OCI-LY1 (cell line): ENCODE results near the gene HMCES.
"Not testable (repeated sequence)": the region's sequence is repeated elsewhere in the genome, so short reads cannot be mapped to it uniquely, and the experiment has no call there.

ENCODE experiments used
- H2AFZ ChIP-seq: fragments of 200-600 bp; sonication (generic), shearing (Covaris generic); 2 replicates; pipeline ENCODE4 v1.6.0; 2014; ENCODE audit warnings: antibody characterized with exemption, mild to moderate bottlenecking, low read length
- H3F3A ChIP-seq: fragments of 200-600 bp; sonication (generic), shearing (Covaris generic); 2 replicates; pipeline ENCODE4 v1.6.0; 2014; ENCODE audit warnings: mild to moderate bottlenecking, antibody characterized with exemption, low read length, moderate library complexity; ENCODE audit not compliant: insufficient read depth
- H3K27ac ChIP-seq: fragments of 200-600 bp; sonication (generic); 2 replicates; pipeline ENCODE4 v1.5.1; 2014; ENCODE audit warnings: low read length, mixed run types, mild to moderate bottlenecking, low read depth; ENCODE audit not compliant: poor library complexity, severe bottlenecking
- H3K27me3 ChIP-seq: fragments of 200-600 bp; sonication (generic); 2 replicates; pipeline ENCODE4 v1.6.0; 2014; ENCODE audit warnings: antibody characterized with exemption, mild to moderate bottlenecking, low read length, moderate library complexity; ENCODE audit not compliant: insufficient read depth
- H3K36me3 ChIP-seq: fragments of 200-600 bp; sonication (generic); 2 replicates; pipeline ENCODE4 v1.6.1; 2014; ENCODE audit warnings: mild to moderate bottlenecking, antibody characterized with exemption, low read length, moderate library complexity, mixed read lengths; ENCODE audit not compliant: insufficient read depth
- H3K4me1 ChIP-seq: fragments of 200-600 bp; sonication (generic); 2 replicates; pipeline ENCODE4 v1.5.1; 2014; ENCODE audit warnings: mild to moderate bottlenecking, low read length, moderate library complexity; ENCODE audit not compliant: insufficient read depth, severe bottlenecking
- H3K4me2 ChIP-seq: fragments of 200-600 bp; sonication (generic), shearing (Covaris generic); 2 replicates; pipeline ENCODE4 v1.6.1; 2014; ENCODE audit warnings: low read length
- H3K4me3 ChIP-seq: fragments of 200-600 bp; sonication (generic); 2 replicates; pipeline ENCODE4 v1.5.1; 2014; ENCODE audit warnings: low read length, low read depth, mild to moderate bottlenecking, mixed read lengths; ENCODE audit not compliant: poor library complexity, severe bottlenecking
- H3K79me2 ChIP-seq: fragments of 200-600 bp; shearing (Covaris generic); 2 replicates; pipeline ENCODE4 v1.6.1; 2016; ENCODE audit warnings: mixed run types, low read length, mixed read lengths; ENCODE audit not compliant: insufficient read depth
- H3K9ac ChIP-seq: fragments of 200-600 bp; sonication (generic), shearing (Covaris generic); 2 replicates; pipeline ENCODE4 v1.6.1; 2014; ENCODE audit warnings: mild to moderate bottlenecking, low read length, mixed read lengths
- H3K9me2 ChIP-seq: fragments of 200-600 bp; sonication (generic), shearing (Covaris generic); 2 replicates; pipeline ENCODE4 v1.6.1; 2014; ENCODE audit warnings: low read depth, mild to moderate bottlenecking, low read length, mixed read lengths
- H3K9me3 ChIP-seq: fragments of 200-600 bp; shearing (Covaris generic); 2 replicates; pipeline ENCODE4 v1.6.1; 2014; ENCODE audit warnings: low read length, mixed read lengths
- H4K20me1 ChIP-seq: fragments of 200-600 bp; sonication (generic), shearing (Covaris generic); 2 replicates; pipeline ENCODE4 v1.6.0; 2016; ENCODE audit warnings: mild to moderate bottlenecking, low read length; ENCODE audit not compliant: insufficient read depth
- CTCF ChIP-seq: fragments of 200-600 bp; sonication (generic), shearing (Covaris generic); IDR thresholded peaks from 2 replicates; pipeline ENCODE4 v1.5.1; 2017; ENCODE audit warnings: mild to moderate bottlenecking, antibody characterized with exemption, low read length, moderate library complexity, mixed read lengths
- EZH2 ChIP-seq: fragments of 200-600 bp; sonication (generic), shearing (Covaris generic); IDR thresholded peaks from 2 replicates; pipeline ENCODE4 v1.8.0; 2017; ENCODE audit warnings: borderline replicate concordance, mixed run types, mild to moderate bottlenecking, antibody characterized with exemption, low read length, moderate library complexity, mixed read lengths

Gene HMCES

GRCh38 chr3:129347458-129347845 lies 68.8 kb downstream of the HMCES start:
- TF ChIP-seq EZH2 (no peak), CTCF (no peak)
- no peak overlapping the region for H3K4me3 ChIP-seq
- H3K4me1 ChIP-seq, result peaks cover 9% of the 10 kb centered on the region
- no peak overlapping the region for H2AFZ ChIP-seq
- no peaks in the 10 kb centered on the region for H3K79me2 ChIP-seq
- H3K36me3 ChIP-seq, result no peaks in the 10 kb centered on the region
- H3F3A ChIP-seq, result no peaks in the 10 kb centered on the region
- H3K27me3 ChIP-seq, result peaks cover 7% of the 10 kb centered on the region; the same call in 1 of the 2 replicates
- H4K20me1 ChIP-seq, result no peaks in the 10 kb centered on the region
- no peak overlapping the region for H3K4me2 ChIP-seq
- H3K9me2 ChIP-seq, result no peaks in the 10 kb centered on the region
- no peaks in the 10 kb centered on the region for H3K9me3 ChIP-seq
- no peak overlapping the region for H3K9ac ChIP-seq
- no peak overlapping the region for H3K27ac ChIP-seq

- H4K20me1 ChIP-seq, result no peaks in the 10 kb centered on the region
- H3K4me1 ChIP-seq, result peaks cover 5% of the 10 kb centered on the region
- H3K79me2 ChIP-seq, result no peaks in the 10 kb centered on the region
- no peak overlapping the region for H3K4me3 ChIP-seq
- TF ChIP-seq EZH2, result no peak
- TF ChIP-seq CTCF, result no peak
- no peak overlapping the region for H3K9ac ChIP-seq
- no peak overlapping the region for H3K4me2 ChIP-seq
- H2AFZ ChIP-seq, result no peak overlapping the region
- H3K36me3 ChIP-seq, result no peaks in the 10 kb centered on the region
- H3F3A ChIP-seq, result no peaks in the 10 kb centered on the region
- no peaks in the 10 kb centered on the region for H3K9me3 ChIP-seq
- no peaks in the 10 kb centered on the region for H3K9me2 ChIP-seq
- peaks cover 7% of the 10 kb centered on the region; the same call in 1 of the 2 replicates for H3K27me3 ChIP-seq
- H3K27ac ChIP-seq, result no peak overlapping the region
Observed at GRCh38 chr3:129348734-129349133, 70.1 kb downstream of the HMCES start.

- H3K9me3 ChIP-seq, H2AFZ ChIP-seq: not testable (repeated sequence)
Observed at GRCh38 chr3:129349169-129349568, 70.5 kb downstream of the HMCES start.

GRCh38 chr3:129349791-129350190 lies 71.1 kb downstream of the HMCES start:
- Histone ChIP-seq H2AFZ (no peak overlapping the region), H3K27ac (no peak overlapping the region), H3K79me2 (no peaks in the 10 kb centered on the region), H3F3A (no peaks in the 10 kb centered on the region), H3K4me3 (no peak overlapping the region), H3K9ac (no peak overlapping the region), H3K27me3 (peaks cover 7% of the 10 kb centered on the region; the same call in 1 of the 2 replicates), H3K4me2 (no peak overlapping the region), H3K4me1 (no peaks in the 10 kb centered on the region), H3K36me3 (no peaks in the 10 kb centered on the region), H3K9me2 (no peaks in the 10 kb centered on the region), H3K9me3 (no peaks in the 10 kb centered on the region), H4K20me1 (no peaks in the 10 kb centered on the region)
- TF ChIP-seq EZH2 (no peak), CTCF (no peak)

More at GRCh38 chr3:129349169-129349568, 70.5 kb downstream of the HMCES start:
- not testable (repeated sequence) for H3K4me1 ChIP-seq, H3K36me3 ChIP-seq, H4K20me1 ChIP-seq, H3K4me2 ChIP-seq, H3K9me2 ChIP-seq, H3K27ac ChIP-seq, H3K4me3 ChIP-seq, H3K27me3 ChIP-seq, H3K79me2 ChIP-seq, H3K9ac ChIP-seq, H3F3A ChIP-seq
